ENCODE results near the gene PTPRK.

PTPRK gene

GRCh38 chr6:128314190-128314589, 206.2 kb downstream of the PTPRK start:
- TF ChIP-seq CTCF (IDR thresholded peaks at IDR 0.05; ENCODE audit: low read depth, low read length) (no peak), EZH2phosphoT487 (IDR thresholded peaks at IDR 0.05; ENCODE audit: low read depth) (no peak)
- H3K4me1 ChIP-seq (ENCODE audit: low read length), result peaks cover 9% of the 10 kb centered on the region
- H3K9me3 ChIP-seq (ENCODE audit: insufficient read depth, low read length), result no peaks in the 10 kb centered on the region

DNA sequence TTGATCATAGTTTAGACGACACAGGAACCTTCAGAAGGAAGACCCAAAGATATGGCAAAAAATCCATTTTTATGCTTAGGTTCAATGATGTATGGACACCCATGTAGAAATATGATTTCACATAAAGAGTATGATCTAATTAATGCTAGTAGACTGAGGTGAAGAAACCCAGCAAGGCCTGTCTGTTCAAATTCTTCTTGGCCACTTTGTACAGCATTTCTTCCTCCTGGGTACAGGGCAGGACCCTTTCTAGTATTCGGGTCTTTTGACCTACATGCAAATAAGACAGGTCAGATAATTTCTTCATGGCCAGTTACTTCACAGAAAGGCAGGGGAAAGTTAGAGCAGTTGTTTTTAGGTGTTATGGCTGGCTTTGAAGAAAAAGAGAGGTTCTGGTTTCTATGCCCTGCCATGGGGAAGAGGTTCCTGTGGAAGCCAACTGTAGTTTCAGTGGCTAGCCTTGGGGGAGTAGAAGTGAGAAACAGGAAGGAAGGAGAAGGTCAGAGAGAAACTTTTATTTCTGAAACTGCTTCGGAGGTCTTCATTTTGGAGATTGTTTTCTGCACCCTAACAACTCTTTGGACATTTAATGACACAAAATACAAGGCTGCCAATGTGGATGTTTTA, 208.3 kb downstream of the PTPRK start:
- Histone ChIP-seq H3K9me3 (ENCODE audit: insufficient read depth, low read length) (no peaks in the 10 kb centered on the region), H3K36me3 (replicated peaks; ENCODE audit: low read depth, low read length) (no peaks in the 10 kb centered on the region), H2AFZ (ENCODE audit: low read depth, low read length) (no peak overlapping the region), H3K4me2 (ENCODE audit: low read length) (0 out of 2 replicates have a peak overlapping the region, but pooled peaks have one; percentile 0), H3K4me3 (ENCODE audit: low read length) (no peak overlapping the region), H3K27me3 (ENCODE audit: low read depth, low read length) (no peaks in the 10 kb centered on the region), H4K20me1 (ENCODE audit: insufficient read depth, low read length) (no peaks in the 10 kb centered on the region), H3K79me2 (ENCODE audit: low read length) (no peaks in the 10 kb centered on the region), H3K4me1 (ENCODE audit: low read length) (peaks cover 9% of the 10 kb centered on the region), H3K27ac (ENCODE audit: low read length) (no peak overlapping the region), H3K9ac (ENCODE audit: low read length) (no peak overlapping the region)
- TF ChIP-seq EZH2phosphoT487 (IDR thresholded peaks at IDR 0.05; ENCODE audit: low read depth) (no peak), CTCF (IDR thresholded peaks at IDR 0.05; ENCODE audit: low read depth, low read length) (no peak)

More at GRCh38 chr6:128314190-128314589, 206.2 kb downstream of the PTPRK start:
- Histone ChIP-seq H4K20me1 (ENCODE audit: insufficient read depth, low read length) (no peaks in the 10 kb centered on the region), H3K79me2 (ENCODE audit: low read length) (no peaks in the 10 kb centered on the region), H2AFZ (ENCODE audit: low read depth, low read length) (no peak overlapping the region), H3K4me3 (ENCODE audit: low read length) (no peak overlapping the region), H3K27ac (ENCODE audit: low read length) (no peak overlapping the region), H3K27me3 (ENCODE audit: low read depth, low read length) (no peaks in the 10 kb centered on the region), H3K4me2 (ENCODE audit: low read length) (no peak overlapping the region), H3K36me3 (replicated peaks; ENCODE audit: low read depth, low read length) (no peaks in the 10 kb centered on the region), H3K9ac (ENCODE audit: low read length) (no peak overlapping the region)

DNA sequence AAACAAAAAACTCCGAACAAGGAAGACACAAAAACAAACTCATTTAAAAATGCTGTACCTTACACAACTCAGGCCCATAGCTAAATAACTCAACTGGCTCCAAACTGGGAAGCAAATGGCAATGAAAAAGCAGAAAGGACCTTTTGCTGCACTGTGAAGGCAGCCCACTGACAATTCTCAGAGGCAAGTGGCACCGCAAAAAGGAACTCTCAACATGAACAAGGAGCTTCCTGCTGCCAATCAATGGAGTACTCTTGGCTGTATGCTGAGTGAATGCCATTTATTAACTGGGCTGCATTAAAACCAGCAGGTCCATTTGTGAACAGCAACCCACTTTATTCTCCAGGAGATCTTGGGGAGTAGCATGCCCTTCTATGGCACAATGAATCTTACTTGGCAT, 209.9 kb downstream of the PTPRK start:
- Histone ChIP-seq H3K9ac (ENCODE audit: low read length) (no peak overlapping the region), H4K20me1 (ENCODE audit: insufficient read depth, low read length) (no peaks in the 10 kb centered on the region), H3K4me2 (ENCODE audit: low read length) (no peak overlapping the region), H3K27ac (ENCODE audit: low read length) (no peak overlapping the region), H3K79me2 (ENCODE audit: low read length) (no peaks in the 10 kb centered on the region), H3K9me3 (ENCODE audit: insufficient read depth, low read length) (no peaks in the 10 kb centered on the region), H3K36me3 (replicated peaks; ENCODE audit: low read depth, low read length) (no peaks in the 10 kb centered on the region), H3K27me3 (ENCODE audit: low read depth, low read length) (no peaks in the 10 kb centered on the region), H3K4me1 (ENCODE audit: low read length) (peaks cover 9% of the 10 kb centered on the region), H3K4me3 (ENCODE audit: low read length) (no peak overlapping the region), H2AFZ (ENCODE audit: low read depth, low read length) (no peak overlapping the region)
- TF ChIP-seq CTCF (IDR thresholded peaks at IDR 0.05; ENCODE audit: low read depth, low read length) (no peak), EZH2phosphoT487 (IDR thresholded peaks at IDR 0.05; ENCODE audit: low read depth) (no peak)

DNA sequence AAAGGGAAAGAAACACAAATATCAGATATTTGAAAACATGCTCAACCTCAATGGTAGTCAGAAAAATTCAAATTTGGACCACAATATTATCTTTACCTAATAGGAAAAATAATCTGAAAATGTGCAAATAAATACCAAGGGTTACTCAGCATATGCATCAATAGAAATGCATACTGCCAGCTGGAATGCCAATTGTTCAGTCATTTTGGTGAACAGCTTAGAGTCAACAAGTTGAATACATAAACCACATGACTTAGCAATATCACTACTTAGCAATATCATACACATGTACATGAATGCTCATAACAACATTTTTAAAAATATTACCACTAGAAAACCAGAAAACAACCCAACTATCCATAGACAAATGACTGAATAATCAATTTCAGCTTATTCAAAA, 212.7 kb downstream of the PTPRK start:
- H3K27me3 ChIP-seq (ENCODE audit: low read depth, low read length), result no peaks in the 10 kb centered on the region
- no peaks in the 10 kb centered on the region for H4K20me1 ChIP-seq (ENCODE audit: insufficient read depth, low read length)
- H3K27ac ChIP-seq (ENCODE audit: low read length), result no peak overlapping the region
- H3K9me3 ChIP-seq (ENCODE audit: insufficient read depth, low read length), result no peaks in the 10 kb centered on the region
- no peak overlapping the region for H2AFZ ChIP-seq (ENCODE audit: low read depth, low read length)
- H3K79me2 ChIP-seq (ENCODE audit: low read length), result no peaks in the 10 kb centered on the region
- no peak overlapping the region for H3K4me3 ChIP-seq (ENCODE audit: low read length)
- peaks cover 9% of the 10 kb centered on the region for H3K4me1 ChIP-seq (ENCODE audit: low read length)
- H3K9ac ChIP-seq (ENCODE audit: low read length), result no peak overlapping the region
- TF ChIP-seq EZH2phosphoT487 (IDR thresholded peaks at IDR 0.05; ENCODE audit: low read depth), result no peak
- no peak for TF ChIP-seq CTCF (IDR thresholded peaks at IDR 0.05; ENCODE audit: low read depth, low read length)
- H3K4me2 ChIP-seq (ENCODE audit: low read length), result no peak overlapping the region
- H3K36me3 ChIP-seq (replicated peaks; ENCODE audit: low read depth, low read length), result no peaks in the 10 kb centered on the region

Data from OCI-LY3 (cell line).